Stimulated activated CD4-positive, alpha-beta T cell treated with anti-CD3 and anti-CD28 coated beads, TNF-alpha, amount 100 ng/mL, for 1 hour (primary cell): ENCODE data around the gene ZNF736.
A peak's percentile ranks its signal among the peaks of the same experiment; 100 is the strongest.
"Not testable (repeated sequence)": the region's sequence is repeated elsewhere in the genome, so short reads cannot be mapped to it uniquely, and the experiment has no call there.

Experiments used
- DNase-seq, 3 donors: peaks; one replicate each; pipeline ENCODE4 v3.0.0-alpha.2; 2020; ENCODE audit warnings: low read depth in 3 of 3, low spot score in 1 of 3

ZNF736 gene

DNA sequence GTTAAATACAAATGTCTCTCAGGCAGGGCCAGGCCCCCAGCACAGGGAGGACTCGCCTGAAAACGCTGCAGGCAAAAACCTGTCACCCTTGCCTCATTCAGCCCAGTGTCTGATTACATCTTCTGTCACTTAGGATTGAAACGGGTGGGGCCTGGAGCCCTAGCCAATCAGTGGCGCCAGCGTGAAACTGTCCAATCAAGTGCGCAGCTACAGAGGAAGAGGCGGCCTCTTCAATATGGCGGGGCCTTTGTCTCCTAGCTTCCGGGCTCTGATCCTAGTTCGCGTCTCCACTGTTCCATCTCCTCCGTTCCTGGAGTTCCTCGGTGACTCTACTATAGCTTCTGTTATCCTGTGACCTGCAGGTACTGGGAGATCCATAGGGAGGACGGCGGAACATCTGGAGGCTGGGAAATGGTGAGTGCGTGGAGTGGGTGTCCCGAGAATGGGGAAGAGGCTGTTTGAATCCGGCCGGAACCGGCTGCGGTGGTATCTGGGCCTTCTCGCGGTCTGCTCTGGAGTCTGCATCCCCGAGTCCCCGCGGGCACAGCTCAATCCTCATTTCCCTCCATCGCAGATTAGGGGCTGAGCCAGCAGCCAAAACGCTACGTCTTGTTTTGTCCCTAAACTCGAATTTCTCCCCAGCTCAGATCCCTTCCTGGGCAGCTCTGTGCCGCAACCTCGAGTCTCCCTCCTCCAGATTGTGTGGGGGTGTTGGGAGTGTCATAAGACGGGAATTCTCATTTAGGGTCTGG, at the start of gene ZNF736:
Gene ZNF736 (plus strand): TSS at position 222 of the 752 bp plus-strand sequence. CDS start 190 bp downstream, at position 412.
- DNase-seq, result peak; percentile 55 to 77 (median 69)

DNA sequence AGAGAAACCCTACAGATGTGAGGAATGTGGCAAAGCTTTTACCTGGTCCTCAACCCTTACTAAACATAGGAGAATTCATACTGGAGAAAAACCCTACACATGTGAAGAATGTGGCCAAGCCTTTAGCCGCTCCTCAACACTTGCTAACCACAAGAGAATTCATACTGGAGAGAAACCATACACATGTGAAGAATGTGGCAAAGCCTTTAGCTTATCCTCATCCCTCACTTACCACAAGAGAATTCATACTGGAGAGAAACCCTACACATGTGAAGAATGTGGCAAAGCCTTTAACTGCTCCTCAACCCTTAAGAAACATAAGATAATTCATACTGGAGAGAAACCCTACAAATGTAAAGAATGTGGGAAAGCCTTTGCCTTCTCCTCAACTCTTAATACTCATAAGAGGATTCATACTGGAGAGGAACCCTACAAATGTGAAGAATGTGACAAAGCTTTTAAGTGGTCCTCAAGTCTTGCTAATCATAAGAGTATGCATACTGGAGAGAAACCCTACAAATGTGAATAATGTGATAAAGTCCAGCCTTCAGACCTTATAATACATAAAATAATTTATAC, 47.3 kb upstream of the ZNF736 start:
- DNase-seq, result no peak

DNA sequence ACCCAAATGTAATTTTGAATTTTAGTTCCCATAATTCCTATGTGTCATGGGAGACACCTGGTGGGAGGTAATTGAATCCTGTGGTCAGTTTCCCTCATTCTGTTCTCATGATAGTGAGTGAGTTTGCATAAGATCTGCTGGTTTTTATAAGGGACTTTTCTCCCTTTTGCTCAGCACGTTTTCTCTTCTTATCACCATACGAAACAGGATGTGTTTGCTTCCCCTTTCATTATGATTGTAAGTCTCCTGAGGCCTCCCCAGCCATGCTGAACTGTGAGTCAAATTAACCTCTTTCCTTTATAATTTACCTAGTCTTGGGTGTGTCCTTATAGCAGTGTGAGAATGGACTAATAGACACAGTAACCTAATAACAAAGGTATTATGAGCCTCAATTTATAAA, 36.1 kb upstream of the ZNF736 start:
- DNase-seq, result no peak

DNA sequence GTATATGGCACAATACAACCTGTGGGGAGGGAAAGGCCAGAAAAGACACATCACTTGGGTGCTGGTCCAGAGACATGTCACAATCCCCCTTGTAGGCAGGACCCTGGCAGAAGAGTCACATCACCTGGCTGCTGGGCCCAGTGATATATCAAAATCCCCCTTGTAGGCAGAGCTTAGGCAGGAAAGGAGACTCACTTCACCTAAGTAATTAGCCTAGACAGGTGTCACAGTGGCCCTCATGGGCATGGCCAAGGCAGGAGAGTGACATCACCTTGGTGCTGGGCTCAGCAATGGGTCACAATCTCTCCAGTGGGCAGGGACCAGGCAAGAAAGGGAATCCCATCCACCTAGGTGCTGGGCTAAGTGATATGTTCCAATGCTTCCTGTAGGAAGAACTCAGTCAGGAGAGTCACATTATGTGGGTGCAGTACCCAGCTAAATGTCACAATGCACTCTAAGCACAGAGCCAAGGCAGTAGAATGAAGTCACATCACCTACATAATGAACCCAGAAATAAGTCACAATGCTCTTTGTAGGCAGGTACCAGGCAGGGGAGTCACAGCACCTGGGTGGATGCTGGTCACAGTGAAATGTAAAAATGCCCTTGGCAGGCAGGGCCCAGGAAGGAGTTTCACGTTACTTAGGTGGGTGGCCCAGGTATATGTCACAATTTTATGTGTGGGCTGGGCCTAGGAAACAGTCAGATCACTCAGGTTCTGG, 18.9 kb upstream of the ZNF736 start:
- no peak for DNase-seq

DNA sequence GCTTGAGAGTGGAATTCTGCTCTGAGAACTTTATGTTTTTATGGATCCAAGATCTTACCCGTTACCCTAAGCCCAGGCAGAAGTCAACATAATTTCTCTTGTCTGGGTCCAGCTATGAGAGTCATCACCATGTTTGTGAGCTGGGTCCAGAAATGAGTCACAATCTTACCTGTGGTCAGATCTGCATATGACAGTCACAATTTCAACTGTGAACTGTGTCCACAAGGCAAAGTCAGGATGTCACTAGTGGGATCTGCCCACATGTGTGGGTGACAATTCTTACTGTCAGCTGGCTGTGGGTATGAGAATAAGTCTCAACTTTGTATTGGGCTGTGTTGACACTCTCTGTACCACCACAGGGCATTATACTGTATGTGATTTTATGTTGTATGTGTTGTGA, 16.3 kb upstream of the ZNF736 start:
- not testable (repeated sequence) for DNase-seq

DNA sequence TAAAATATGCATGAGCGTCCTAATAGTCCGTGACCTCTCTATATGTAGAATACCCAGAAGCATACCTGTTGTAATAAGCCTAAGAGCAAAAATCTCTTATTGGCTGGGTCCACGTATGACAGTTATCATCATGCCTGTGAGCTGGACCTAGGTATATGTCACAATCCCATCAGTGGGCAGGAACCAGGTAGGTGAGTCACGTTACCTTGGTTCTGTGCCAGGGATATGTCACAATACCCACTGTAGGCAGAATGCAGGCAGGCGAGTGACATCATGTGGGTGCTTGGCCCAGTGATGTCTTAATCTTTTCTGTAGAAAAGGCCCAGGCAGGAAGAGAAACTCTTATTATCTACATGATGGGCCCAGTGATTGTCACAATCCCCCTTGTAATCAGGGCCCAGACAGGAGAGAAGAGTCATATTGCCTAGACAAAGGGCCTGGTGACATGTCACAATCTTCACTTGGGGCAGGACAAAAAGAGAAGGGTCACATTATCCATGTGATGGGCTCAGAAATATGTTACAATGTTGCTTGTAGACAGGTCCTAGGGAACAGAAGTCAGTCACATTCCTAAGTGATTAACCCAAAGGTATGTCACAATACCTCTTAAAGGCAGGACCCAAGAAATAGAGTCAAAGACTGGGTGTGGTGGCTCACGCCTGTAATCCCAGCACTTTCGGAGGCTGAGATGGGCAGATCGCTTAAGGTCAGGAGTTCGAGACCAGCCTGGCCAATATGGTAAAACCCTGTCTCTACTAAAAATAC, 12.9 kb upstream of the ZNF736 start:
- DNase-seq, result no peak

DNA sequence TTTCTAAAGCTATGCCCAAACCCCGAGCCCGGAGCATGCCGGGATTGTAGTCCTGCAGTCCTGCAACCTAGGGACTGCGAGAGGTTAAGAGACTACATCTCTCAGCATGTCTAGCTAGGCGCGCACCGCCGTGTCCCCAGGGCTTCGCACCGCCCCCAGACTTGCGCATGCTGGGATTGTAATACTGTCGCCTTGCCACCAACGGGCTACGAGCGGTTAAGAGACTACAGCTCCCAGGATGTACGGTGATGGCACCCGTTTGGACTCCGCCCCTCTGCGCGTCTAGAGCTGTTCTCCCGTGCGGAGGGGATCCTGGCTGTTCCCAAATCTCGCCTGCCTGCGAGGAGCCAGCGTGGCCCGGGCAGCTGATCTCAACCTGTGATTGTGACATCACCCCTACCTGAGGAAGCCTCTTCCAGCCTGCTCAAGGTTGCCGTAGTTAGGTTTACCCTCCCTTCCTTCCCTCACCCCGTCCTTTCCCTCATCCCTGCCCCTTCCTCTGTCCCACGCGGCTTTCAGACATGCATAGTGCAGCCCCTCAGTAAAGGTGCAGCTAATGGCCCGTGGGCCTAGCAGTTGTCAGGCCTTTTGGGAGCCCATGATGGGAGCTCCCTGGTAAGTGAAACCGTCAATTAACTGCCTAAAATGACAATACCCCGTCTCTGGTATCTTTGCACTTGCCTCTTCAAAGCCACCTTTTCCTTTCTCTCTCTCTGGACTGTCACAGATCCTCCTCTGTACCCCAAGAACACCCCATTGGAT, 6.3 kb upstream of the ZNF736 start:
- peak; percentile 79 to 89 (median 84) for DNase-seq

DNA sequence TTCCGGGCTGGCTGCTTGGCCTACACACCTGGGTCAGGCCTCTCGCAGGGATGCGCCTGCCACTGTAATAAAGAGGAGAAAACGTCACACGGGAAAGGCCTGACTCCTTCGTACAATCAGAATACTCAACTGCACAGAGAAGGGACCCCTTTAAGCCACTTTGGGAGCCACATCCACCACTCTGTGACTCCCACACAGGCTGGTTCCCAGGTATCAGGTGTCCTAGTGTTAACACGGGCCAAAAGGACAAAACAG, 5.8 kb upstream of the ZNF736 start:
- DNase-seq, result no peak

DNA sequence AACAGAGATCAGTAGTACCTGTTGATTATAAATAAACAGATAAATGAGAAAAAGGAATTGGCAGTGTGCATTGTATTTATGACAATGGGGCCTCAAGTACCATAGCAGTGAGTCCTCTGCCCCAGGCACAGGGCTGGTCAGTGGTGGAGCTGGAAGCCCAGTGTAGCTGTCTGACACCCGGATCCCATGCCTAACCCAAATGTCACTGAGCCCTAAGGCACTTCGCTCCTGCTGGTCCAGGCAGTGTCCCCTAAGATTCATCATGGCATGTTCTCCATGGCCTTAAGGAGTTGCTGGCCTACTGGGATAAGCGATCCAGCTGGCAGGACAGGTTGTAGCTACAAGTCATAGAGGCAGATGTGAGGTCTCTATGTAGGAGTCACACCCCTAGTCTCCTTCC, 3.3 kb upstream of the ZNF736 start:
- DNase-seq, result no peak

DNA sequence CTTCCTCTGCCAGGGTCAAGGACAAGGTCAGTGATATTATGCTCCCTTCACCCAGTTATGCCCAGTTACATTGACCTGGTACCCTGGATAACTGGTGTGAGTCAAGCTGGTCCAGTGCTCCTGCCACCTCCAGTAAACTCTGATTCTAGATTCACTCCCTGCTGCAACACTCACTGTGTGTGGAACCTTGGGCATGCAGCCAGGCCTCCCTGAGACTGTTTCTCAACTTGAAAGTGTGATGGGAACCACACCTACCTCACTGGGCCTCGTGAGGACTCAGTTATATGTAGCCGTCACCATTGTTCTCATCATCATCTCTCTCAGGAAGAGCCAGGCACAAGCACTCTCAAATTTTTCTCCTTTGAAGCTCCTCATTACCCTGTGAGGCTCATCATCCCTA, 935 bp upstream of the ZNF736 start:
- no peak for DNase-seq

DNA sequence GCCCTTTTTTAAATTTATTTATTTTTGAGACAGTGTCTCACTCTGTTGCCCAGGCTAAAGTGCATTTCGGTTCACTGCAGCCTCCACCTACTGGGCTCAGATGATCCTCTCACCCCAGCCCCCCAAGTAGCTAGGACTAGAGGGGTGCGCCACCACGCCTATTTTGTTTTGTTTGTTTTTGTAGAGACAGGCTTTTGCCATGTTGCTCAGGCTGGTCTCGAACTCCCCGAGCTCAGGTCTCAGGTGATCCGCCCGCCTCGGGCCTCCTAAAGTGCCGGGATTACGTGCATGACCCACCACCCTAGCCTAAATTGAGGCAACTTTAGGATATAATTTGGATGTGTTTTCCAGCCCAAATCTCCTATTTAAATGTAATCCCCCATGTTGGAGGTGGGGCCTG, 805 bp downstream of the ZNF736 start:
- DNase-seq, result no peak

DNA sequence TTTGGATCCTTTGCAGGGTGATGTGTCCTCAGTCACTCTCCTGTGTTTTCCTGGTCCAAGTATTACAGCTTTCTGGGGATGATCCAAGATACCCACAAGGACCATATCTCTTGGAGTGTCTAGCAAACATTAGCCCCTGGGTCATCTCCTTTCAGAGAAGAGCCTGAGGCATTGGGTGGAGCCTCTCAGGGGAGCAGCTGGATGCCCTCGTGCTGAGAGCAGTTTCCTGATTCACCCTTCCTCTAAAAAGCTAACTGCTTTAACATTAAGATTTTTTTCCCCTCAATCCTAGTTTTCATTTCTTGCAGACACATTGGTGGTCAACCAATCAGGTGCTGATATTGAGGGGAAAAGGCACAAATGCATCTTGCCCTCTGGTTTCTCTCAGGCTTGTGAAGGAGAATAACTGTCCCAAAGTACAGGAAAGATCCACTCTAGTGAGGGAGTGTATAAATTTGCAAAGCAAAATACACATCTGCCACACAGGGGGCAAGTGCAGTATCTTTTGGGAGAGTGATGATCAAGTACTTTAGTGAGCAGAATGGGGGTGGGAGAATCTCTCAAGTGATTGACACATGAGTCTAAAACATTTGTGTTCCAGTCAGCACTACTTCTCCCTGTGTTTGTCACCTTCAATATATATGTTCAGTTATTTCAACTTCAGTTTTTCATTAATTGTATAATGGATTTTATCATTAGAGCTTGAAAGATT, 2.4 kb downstream of the ZNF736 start:
- DNase-seq, result not testable (repeated sequence)

DNA sequence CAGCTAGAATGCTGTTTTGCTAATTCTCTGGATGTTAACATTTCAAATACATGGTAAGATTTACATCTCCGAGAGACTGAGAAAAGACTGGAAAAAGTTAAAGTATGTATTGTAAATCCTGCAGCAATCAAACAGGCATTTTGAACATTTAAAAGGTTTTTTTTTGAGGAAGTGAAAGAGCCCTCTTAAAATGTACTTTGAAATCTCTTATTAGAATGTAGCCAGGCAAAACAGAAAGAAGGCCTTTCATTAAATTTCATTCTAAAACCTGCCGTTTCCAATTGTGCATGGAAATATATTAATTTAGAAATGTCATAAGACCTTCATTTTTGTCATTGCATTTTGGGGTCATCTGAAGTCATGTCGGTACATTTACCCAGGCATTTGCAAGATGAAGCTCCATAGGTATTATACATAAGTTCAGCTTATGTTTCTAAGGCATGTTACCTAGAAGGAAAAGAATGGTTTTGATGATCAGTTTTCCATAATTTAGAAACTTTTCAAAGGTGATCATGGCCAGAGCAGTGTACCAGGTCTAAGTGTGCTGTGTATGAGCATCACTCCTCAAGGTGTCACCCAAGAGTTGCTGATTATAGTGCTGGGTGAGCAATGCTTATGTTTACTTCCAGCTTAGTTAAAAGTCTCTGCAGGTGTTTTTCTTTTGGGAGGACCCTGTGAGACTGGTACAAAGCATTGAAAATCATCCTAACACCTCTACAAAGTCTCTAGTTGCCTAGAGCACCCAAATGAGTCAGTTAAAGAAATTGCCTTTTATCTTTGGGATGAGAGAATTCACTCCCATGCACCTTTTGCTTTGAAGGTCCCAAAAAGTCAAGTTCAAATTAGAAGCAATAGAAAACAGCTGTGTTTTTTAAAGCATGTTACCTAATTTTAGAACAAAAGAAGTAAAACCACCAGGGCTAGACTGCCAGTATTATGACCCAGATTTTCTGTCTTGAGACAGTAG, 7.1 kb downstream of the ZNF736 start:
- DNase-seq, result no peak

DNA sequence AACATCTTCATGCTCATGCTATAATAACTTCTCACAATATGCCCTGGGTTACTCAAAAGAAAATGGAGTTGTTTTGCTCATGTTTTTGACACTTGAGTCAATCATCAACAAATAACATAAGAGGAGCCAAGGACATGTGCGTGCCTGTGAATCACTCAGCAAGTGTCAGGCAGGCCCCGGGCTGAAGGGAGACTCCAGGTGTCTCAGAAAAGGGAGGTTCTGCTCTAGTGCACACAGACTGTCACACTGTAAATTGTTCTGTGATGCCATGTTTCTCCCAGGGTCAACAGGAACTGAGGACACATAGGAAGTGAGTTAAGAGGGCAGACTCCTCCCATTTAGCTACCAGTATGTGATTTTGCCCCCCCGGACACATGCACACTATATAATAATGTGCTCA, 10.4 kb downstream of the ZNF736 start:
- DNase-seq, result not testable (repeated sequence)

DNA sequence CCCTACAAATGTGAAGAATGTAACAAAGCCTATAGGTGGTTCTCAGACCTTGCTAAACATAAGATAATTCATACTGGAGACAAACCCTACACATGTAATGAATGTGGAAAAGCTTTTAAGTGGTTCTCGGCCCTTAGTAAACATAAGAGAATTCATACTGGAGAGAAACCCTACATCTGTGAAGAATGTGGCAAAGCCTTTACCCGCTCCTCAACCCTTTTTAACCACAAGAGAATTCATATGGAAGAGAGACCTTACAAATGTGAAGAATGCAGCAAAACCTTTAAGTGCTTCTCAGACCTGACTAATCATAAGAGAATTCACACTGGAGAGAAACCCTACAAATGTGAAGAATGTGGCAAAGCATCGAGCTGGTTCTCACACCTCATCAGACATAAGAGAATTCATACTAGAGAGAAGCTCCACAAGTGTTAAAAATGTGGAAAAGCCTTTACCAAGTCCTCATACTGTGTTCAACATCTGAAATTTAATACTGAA, 35.0 kb downstream of the ZNF736 start:
- not testable (repeated sequence) for DNase-seq

DNA sequence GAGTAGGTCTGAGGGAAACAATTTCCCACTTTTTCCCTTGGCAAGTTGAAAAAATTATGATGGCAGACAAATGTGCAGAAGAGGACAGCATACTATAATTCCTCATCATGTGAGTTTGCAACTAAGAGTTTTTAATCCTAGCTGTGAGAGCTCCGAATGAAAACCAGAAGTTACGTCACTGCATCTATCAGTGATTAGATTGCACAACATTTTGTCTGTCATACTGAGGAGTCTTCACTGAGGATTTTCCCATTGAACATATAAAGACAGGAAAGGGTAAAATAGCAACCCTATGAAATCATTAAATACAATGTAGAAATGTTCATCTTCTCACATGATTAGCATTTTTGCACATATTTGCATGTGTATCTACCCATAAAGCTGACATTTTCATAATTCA, 45.8 kb downstream of the ZNF736 start:
- no peak for DNase-seq

DNA sequence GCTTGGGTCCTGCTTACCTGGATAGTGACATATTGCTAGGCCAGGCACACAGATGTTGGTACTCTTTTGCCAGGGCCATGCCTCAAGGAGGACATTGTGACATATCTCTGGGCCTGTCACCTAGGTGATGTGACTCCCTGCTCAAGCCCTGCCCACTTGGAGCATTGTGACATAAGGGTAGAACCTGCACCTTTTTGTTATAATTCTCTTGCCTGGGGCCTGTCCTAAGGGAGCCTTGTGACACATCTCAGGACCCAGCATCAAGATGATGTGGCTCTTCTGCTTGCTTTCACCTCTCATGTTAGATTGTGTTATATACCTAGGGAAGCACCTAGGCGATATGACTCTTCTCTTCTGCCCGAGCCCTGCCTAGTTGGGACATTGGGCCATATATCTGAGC, 57.4 kb downstream of the ZNF736 start:
- DNase-seq, result no peak

DNA sequence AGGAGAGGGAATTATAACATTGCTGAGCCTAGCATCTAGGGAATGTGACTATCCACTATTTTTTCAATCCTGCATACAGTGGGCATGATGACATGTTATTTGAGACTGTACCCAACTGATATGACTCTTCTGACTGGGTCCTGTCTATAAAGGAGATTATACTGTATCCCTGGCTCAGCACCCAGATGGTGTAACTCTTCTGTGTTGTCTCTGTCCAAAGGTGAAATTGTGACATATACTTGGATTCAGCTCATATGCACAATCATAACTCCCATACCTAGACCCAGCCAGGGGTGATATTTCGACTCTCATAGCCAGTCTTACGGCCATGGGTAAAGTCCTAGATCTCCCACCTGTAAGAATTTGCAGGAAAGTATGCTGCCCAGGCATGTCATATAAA, 59.3 kb downstream of the ZNF736 start:
- DNase-seq, result no peak

DNA sequence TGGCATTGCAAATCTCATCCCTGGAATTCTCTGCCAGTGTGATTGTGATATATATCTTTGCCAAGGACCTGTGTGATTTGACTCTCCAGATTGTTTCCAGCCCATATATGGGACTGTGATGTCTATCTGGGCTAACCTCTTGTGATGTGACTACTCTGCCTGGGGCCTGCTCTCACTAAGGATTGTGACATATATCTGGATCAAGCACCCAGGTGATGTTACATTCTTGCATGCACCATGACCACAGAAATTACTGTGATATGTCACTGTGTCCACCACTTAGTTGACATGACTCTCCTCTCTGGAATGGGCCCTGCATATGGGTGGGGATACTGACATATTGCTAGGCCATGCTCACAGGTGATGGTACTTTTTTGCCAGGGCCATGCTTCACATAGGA, 86.6 kb downstream of the ZNF736 start:
- no peak for DNase-seq
